IMR-90 (cell line): ENCODE measurements around the gene MED22. TPM values are rescaled to one million over a fixed set of nuclear protein-coding genes. Genes with fewer than 3 reads are reported as not detected.

Experiments used
- ATAC-seq: fragments of 200-7000 bp; cut with Tn5 transposase; 2 replicates; pipeline ENCODE4 v1.9.1; 2020; ENCODE audit warnings: low read depth, mild to moderate bottlenecking, moderate library complexity
- BruUV-seq: library from RNA; stranded (reverse); fragments of 400-500 nt; replicated peaks from 2 replicates; lab custom pipeline; 2021; lab: Mats Ljungman, UMichigan
- CTCF ChIA-PET: fragments of 300-600 bp; formaldehyde crosslinking; extraction: SDS; loops from one replicate; lab custom pipeline; 2021; ENCODE audit warnings: antibody characterized with exemption; lab: Yijun Ruan, JAX
- POLR2A ChIA-PET: fragments of 300-600 bp; sonication (Branson Sonifier 250); formaldehyde crosslinking; loops from one replicate; lab custom pipeline; 2022; ENCODE audit warnings: antibody characterized with exemption; ENCODE audit not compliant: unreplicated experiment; lab: Charles Lee
- DNase-seq: peaks from one replicate; pipeline ENCODE4 v3.0.0; 2013
- H2AFZ ChIP-seq: replicated peaks from 2 replicates; pipeline ENCODE3; 2013; ENCODE audit warnings: low read length, mild to moderate bottlenecking; ENCODE audit not compliant: poor library complexity
- H2AK5ac ChIP-seq: 2 replicates; pipeline ENCODE4 v1.6.1; 2013; ENCODE audit warnings: low read depth, low read length, inconsistent platforms
- H2AK9ac ChIP-seq: replicated peaks from 2 replicates; pipeline ENCODE3; 2013; ENCODE audit warnings: mild to moderate bottlenecking, low read depth, low read length, moderate library complexity; ENCODE audit not compliant: poor library complexity
- H2BK120ac ChIP-seq: 2 replicates; pipeline ENCODE4 v1.6.1; 2013; ENCODE audit warnings: low read depth, low read length, inconsistent platforms
- H2BK15ac ChIP-seq: 3 replicates; pipeline ENCODE4 v1.6.1; 2013; ENCODE audit warnings: low read depth, low read length, inconsistent platforms
- H2BK20ac ChIP-seq: 2 replicates; pipeline ENCODE4 v1.6.1; 2013; ENCODE audit warnings: low read depth, mild to moderate bottlenecking, inconsistent platforms, low read length, moderate library complexity
- H2BK5ac ChIP-seq: 2 replicates; pipeline ENCODE4 v1.6.1; 2013; ENCODE audit warnings: mild to moderate bottlenecking, low read depth, low read length, inconsistent platforms; ENCODE audit not compliant: poor library complexity, severe bottlenecking
- H3K14ac ChIP-seq: replicated peaks from 2 replicates; pipeline ENCODE4 v1.6.1; 2013; ENCODE audit warnings: low read depth, low read length, inconsistent platforms
- H3K18ac ChIP-seq: 2 replicates; pipeline ENCODE4 v1.6.1; 2013; ENCODE audit warnings: low read depth, low read length, control low read depth
- H3K23ac ChIP-seq: 2 replicates; pipeline ENCODE4 v1.6.1; 2013; ENCODE audit warnings: low read depth, low read length, inconsistent platforms
- H3K27ac ChIP-seq: 2 replicates; pipeline ENCODE4 v1.5.1; 2013; ENCODE audit warnings: mild to moderate bottlenecking, control low read depth, low read length; ENCODE audit not compliant: insufficient read depth
- H3K27me3 ChIP-seq: 2 replicates; pipeline ENCODE4 v1.6.1; 2013; ENCODE audit warnings: low read length; ENCODE audit not compliant: control insufficient read depth, insufficient read depth
- H3K36me3 ChIP-seq: 2 replicates; pipeline ENCODE4 v1.6.1; 2013; ENCODE audit warnings: low read length, mixed read lengths; ENCODE audit not compliant: control insufficient read depth, insufficient read depth
- H3K4ac ChIP-seq: 2 replicates; pipeline ENCODE4 v1.6.1; 2013; ENCODE audit warnings: low read depth, low read length, inconsistent platforms
- H3K4me1 ChIP-seq: 2 replicates; pipeline ENCODE4 v1.6.1; 2013; ENCODE audit warnings: low read length, mixed read lengths; ENCODE audit not compliant: control insufficient read depth, insufficient read depth
- H3K4me2 ChIP-seq: 2 replicates; pipeline ENCODE4 v1.6.1; 2013; ENCODE audit warnings: low read depth, mild to moderate bottlenecking, control low read depth, low read length, moderate library complexity
- H3K4me3 ChIP-seq: 2 replicates; pipeline ENCODE4 v1.5.1; 2013; ENCODE audit warnings: low read depth, mild to moderate bottlenecking, control low read depth, low read length, moderate library complexity; ENCODE audit not compliant: insufficient read depth
- H3K56ac ChIP-seq: 2 replicates; pipeline ENCODE4 v1.6.1; 2013; ENCODE audit warnings: low read length, inconsistent platforms; ENCODE audit not compliant: insufficient read depth; ENCODE audit errors: extremely low read depth
- H3K79me1 ChIP-seq, 2 experiments: 2 replicates each; pipeline ENCODE4 v1.6.1; 2013; ENCODE audit warnings: low read length in 2 of 2, inconsistent platforms in 1 of 2, low read depth in 1 of 2
- H3K9ac ChIP-seq: 2 replicates; pipeline ENCODE4 v1.6.1; 2013; ENCODE audit warnings: low read depth, low read length, control low read depth
- H3K9me1 ChIP-seq: 2 replicates; pipeline ENCODE4 v1.6.1; 2013; ENCODE audit warnings: low read length, inconsistent platforms; ENCODE audit not compliant: insufficient read depth
- H3K9me3 ChIP-seq: 2 replicates; pipeline ENCODE4 v1.6.1; 2013; ENCODE audit warnings: low read length; ENCODE audit not compliant: control insufficient read depth, insufficient read depth
- H4K20me1 ChIP-seq: 2 replicates; pipeline ENCODE4 v1.6.1; 2013; ENCODE audit warnings: low read length, inconsistent platforms; ENCODE audit not compliant: insufficient read depth
- H4K5ac ChIP-seq: 2 replicates; pipeline ENCODE4 v1.6.1; 2013; ENCODE audit warnings: mild to moderate bottlenecking, low read depth, low read length, control low read depth
- H4K8ac ChIP-seq, 2 experiments: 2 replicates each; pipeline ENCODE4 v1.6.1; 2013; ENCODE audit warnings: low read depth in 2 of 2, low read length in 2 of 2, control low read depth in 1 of 2, inconsistent platforms in 1 of 2
- H4K91ac ChIP-seq: 2 replicates; pipeline ENCODE4 v1.6.1; 2013; ENCODE audit warnings: low read depth, low read length, inconsistent platforms; ENCODE audit not compliant: insufficient read depth
- BHLHE40 ChIP-seq: fragments of 150-350 bp; IDR thresholded peaks from 2 replicates; pipeline ENCODE4 v1.6.1; 2016; ENCODE audit warnings: mild to moderate bottlenecking, low read depth, low read length
- CEBPB ChIP-seq: IDR thresholded peaks from 2 replicates; pipeline ENCODE4 v1.6.1; 2012; ENCODE audit warnings: low read depth, low read length, improper control_type of control experiment
- CHD1 ChIP-seq: IDR thresholded peaks from 2 replicates; pipeline ENCODE4 v1.6.1; 2012; ENCODE audit warnings: low read depth, low read length, improper control_type of control experiment
- CTCF ChIP-seq: conservative IDR thresholded peaks from 2 replicates; pipeline ENCODE4 v1.5.1; 2012; ENCODE audit warnings: mild to moderate bottlenecking, low read depth, low read length, improper control_type of control experiment
- ELK1 ChIP-seq: fragments of 150-350 bp; IDR thresholded peaks from 2 replicates; pipeline ENCODE4 v1.6.1; 2016; ENCODE audit warnings: low read depth, mild to moderate bottlenecking, low read length, moderate library complexity, borderline replicate concordance
- FOS ChIP-seq: fragments of 150-350 bp; IDR thresholded peaks from 2 replicates; pipeline ENCODE4 v1.6.1; 2016; ENCODE audit warnings: low read depth, low read length
- MAZ ChIP-seq: IDR thresholded peaks from 2 replicates; pipeline ENCODE4 v1.6.1; 2012; ENCODE audit warnings: low read depth, mild to moderate bottlenecking, low read length, improper control_type of control experiment, moderate library complexity, borderline replicate concordance
- MXI1 ChIP-seq: IDR thresholded peaks from 2 replicates; pipeline ENCODE4 v1.6.1; 2012; ENCODE audit warnings: low read depth, mild to moderate bottlenecking, low read length, moderate library complexity, borderline replicate concordance
- POLR2A ChIP-seq: IDR thresholded peaks from 2 replicates; pipeline ENCODE4 v1.6.1; 2012; ENCODE audit warnings: mild to moderate bottlenecking, low read depth, low read length
- RAD21 ChIP-seq: IDR thresholded peaks from 2 replicates; pipeline ENCODE4 v1.6.1; 2012; ENCODE audit warnings: low read length, improper control_type of control experiment
- RCOR1 ChIP-seq: IDR thresholded peaks from 2 replicates; pipeline ENCODE4 v1.6.1; 2012; ENCODE audit warnings: mild to moderate bottlenecking, low read length, improper control_type of control experiment; ENCODE audit not compliant: insufficient replicate concordance
- RFX5 ChIP-seq: IDR thresholded peaks from 2 replicates; pipeline ENCODE4 v1.8.0; 2012; ENCODE audit warnings: low read depth, mild to moderate bottlenecking, low read length, moderate library complexity
- SMC3 ChIP-seq: fragments of 150-350 bp; IDR thresholded peaks from 2 replicates; pipeline ENCODE4 v1.6.1; 2016; ENCODE audit warnings: low read depth, mild to moderate bottlenecking, antibody characterized with exemption, low read length, moderate library complexity
- USF2 ChIP-seq: fragments of 150-350 bp; IDR thresholded peaks from 2 replicates; pipeline ENCODE4 v1.6.1; 2017; ENCODE audit warnings: mild to moderate bottlenecking, antibody characterized with exemption, low read length, low read depth
- WGBS, 2 experiments: methylation state at CpG; one replicate each; pipeline versions ENCODE4 v1.1.5 to v1.1.7; 2013; ENCODE audit warnings: missing lambda C conversion rate in 2 of 2; ENCODE audit not compliant: insufficient read length in 1 of 2; ENCODE audit errors: extremely low coverage in 2 of 2; 5-methylcytosine and 5-hydroxymethylcytosine counted together
- dilution Hi-C: fragments of 300-500 bp; cut with HindIII; formaldehyde crosslinking; loops from one replicate; pipeline ENCODE4 v1.14.3; 2018; ENCODE audit warnings: low sequenced_read_pairs; ENCODE audit not compliant: unreplicated experiment
- in situ Hi-C: fragments of 300-500 bp; cut with MboI; formaldehyde crosslinking; loops from 3 replicates; pipeline ENCODE4 v1.14.3; 2019; ENCODE audit warnings: low sequenced_read_pairs, inconsistent platforms, mixed read lengths
- intact Hi-C: fragments of 100-400 bp; cut with micrococcal nuclease; formaldehyde crosslinking; loops from 2 replicates; pipeline ENCODE4 v1.10.0; 2022
- polyA plus RNA-seq, 3 experiments: library from polyadenylated mRNA; depleted of rRNA; stranded (reverse); fragments of >200 nt; gene quantifications; 2 replicates each; pipeline ENCODE4 v1.2.3, GENCODE V29; 2012; ENCODE audit warnings: low replicate concordance in 1 of 3
- total RNA-seq: library from RNA; depleted of rRNA; stranded (reverse); fragments of >200 nt; gene quantifications from 2 replicates; pipeline ENCODE4 v1.2.3, GENCODE V29; 2012

The MED22 gene
- total and polyA plus RNA-seq, 2 of the 4 experiments (the other 2 are of a cell fraction) = 7.9 to 28.3 TPM

- H3K4ac ChIP-seq = no peak overlapping the region
- 72% methylated on average over 9 of the region's 13 CpGs; no CpG with 5 or more reads in 1 of the 2 experiments for WGBS, 2 experiments
- no peak for TF ChIP-seq CHD1
- TF ChIP-seq RAD21 = no peak
- no peak for TF ChIP-seq RFX5
- no peak for TF ChIP-seq MAZ
- TF ChIP-seq FOS = no peak
- no peak for TF ChIP-seq SMC3
- no peak for TF ChIP-seq USF2
- no peak for TF ChIP-seq MXI1
- no peak for TF ChIP-seq POLR2A
- no peak for TF ChIP-seq BHLHE40
- TF ChIP-seq CEBPB = no peak
- no peak for TF ChIP-seq CTCF
- TF ChIP-seq RCOR1 = no peak
- no peak for TF ChIP-seq ELK1
These were observed 46.4 kb downstream of the MED22 start for GRCh38 chr9:133301253-133302230.

More at GRCh38 chr9:133301253-133302230, 46.4 kb downstream of the MED22 start:
- ATAC-seq (no peak), DNase-seq (no peak)
- Histone ChIP-seq H3K18ac (no peak overlapping the region), H3K9me1 (no peaks in the 10 kb centered on the region), H3K9me3 (no peaks in the 10 kb centered on the region), H2BK15ac (no peak overlapping the region), H4K5ac (no peak overlapping the region), H2AK9ac (no peak overlapping the region), H3K56ac (no peak overlapping the region), H3K27ac (no peak overlapping the region), H2AFZ (no peak overlapping the region), H3K4me3 (no peak overlapping the region), H4K8ac (no peak overlapping the region), H3K9ac (no peak overlapping the region), H3K36me3 (no peaks in the 10 kb centered on the region), H3K4me1 (no peaks in the 10 kb centered on the region), H2BK120ac (no peak overlapping the region), H3K4me2 (no peak overlapping the region), H4K20me1 (no peaks in the 10 kb centered on the region), H3K23ac (no peak overlapping the region), H2BK20ac (no peak overlapping the region), H3K14ac (no peak overlapping the region), H2BK5ac (no peak overlapping the region), H3K79me1 (no peaks in the 10 kb centered on the region), H4K91ac (no peak overlapping the region), H2AK5ac (no peak overlapping the region), H3K27me3 (peaks cover 20% of the 10 kb centered on the region)
- CTCF ChIA-PET = no interaction called here
- BruUV-seq = no TSS peak
- POLR2A ChIA-PET = no interaction called here
- dilution Hi-C loops = no loop called here
- in situ Hi-C loops = no loop called here
- intact Hi-C loops = no loop called here
